SU-DHL-6 (cell line): ENCODE measurements around the gene CROT.

Experiments
- CTCF ChIP-seq: fragments of 200-600 bp; sonication (generic); IDR thresholded peaks from one replicate; pipeline ENCODE4 v1.5.1; 2017; ENCODE audit warnings: antibody characterized with exemption, mild to moderate bottlenecking, low read length, moderate library complexity; ENCODE audit not compliant: insufficient read depth, poor library complexity, severe bottlenecking
- EZH2phosphoT487 ChIP-seq: fragments of 200-600 bp; sonication (generic), shearing (Covaris generic); conservative IDR thresholded peaks from 2 replicates; pipeline ENCODE4 v1.6.1; 2018; ENCODE audit warnings: mild to moderate bottlenecking, antibody characterized with exemption, low read length, moderate library complexity, mixed read lengths

DNA sequence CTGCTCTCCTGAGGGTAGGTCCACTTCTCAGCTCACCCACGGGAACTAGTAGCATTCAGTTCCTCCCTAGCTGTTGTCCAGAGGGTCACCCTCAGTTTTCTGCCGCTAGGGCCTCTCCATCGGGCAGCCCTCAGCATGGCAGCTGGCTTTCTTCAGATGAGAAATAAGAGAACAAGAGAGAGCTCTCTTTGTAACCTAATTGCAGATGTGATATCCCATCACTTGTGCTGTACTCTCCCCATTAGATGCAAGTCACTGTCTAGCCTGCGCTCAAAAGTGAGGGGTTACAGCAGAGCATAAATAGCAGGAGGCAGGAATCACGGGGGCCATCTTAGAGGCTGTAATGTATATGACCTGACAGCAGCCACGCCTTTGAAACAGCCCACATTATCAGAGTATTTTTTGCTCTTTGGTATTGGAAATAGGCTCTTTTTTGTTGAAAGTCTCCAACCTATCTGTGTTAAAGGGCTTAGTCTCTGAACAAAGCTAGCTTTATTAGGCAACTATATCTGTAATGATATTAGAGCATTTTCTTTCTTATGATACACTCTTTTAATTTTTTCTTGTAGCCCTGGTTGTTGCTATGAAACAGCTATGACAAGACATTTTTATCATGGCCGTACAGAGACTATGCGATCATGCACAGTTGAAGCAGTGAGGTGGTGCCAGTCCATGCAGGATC is 45.7 kb downstream of the CROT start:
- no peak for TF ChIP-seq CTCF
- no peak for TF ChIP-seq EZH2phosphoT487
